GM23338 (cell line): Measurements from ENCODE around the gene MARCOL. TPM values are rescaled to one million over a fixed set of nuclear protein-coding genes. Genes with fewer than 3 reads are reported as not detected.

Experiments
- ATAC-seq: fragments of 200-7000 bp; cut with Tn5 transposase; 3 replicates; pipeline ENCODE4 v1.9.1; 2020
- DNase-seq: peaks from one replicate; pipeline ENCODE4 v3.0.0-alpha.2; 2015; ENCODE audit warnings: low spot score
- H2AFZ ChIP-seq: fragments of 200-600 bp; sonication (generic); 2 replicates; pipeline ENCODE4 v1.8.0; 2016; ENCODE audit warnings: antibody characterized with exemption, mild to moderate bottlenecking, moderate library complexity
- H3F3A ChIP-seq: fragments of 200-600 bp; sonication (generic); replicated peaks from 2 replicates; pipeline ENCODE4 v1.8.0; 2017; ENCODE audit warnings: antibody characterized with exemption, mixed run types, low read depth
- H3K27ac ChIP-seq: fragments of 200-600 bp; sonication (generic); 2 replicates; pipeline ENCODE4 v1.6.1; 2016; ENCODE audit warnings: low read depth
- H3K27me3 ChIP-seq: fragments of 200-600 bp; sonication (generic); 2 replicates; pipeline ENCODE4 v1.8.0; 2016; ENCODE audit warnings: mild to moderate bottlenecking, mixed run types, moderate library complexity; ENCODE audit not compliant: insufficient read depth
- H3K36me3 ChIP-seq: fragments of 200-600 bp; sonication (generic); 2 replicates; pipeline ENCODE4 v1.8.0; 2016; ENCODE audit warnings: mild to moderate bottlenecking; ENCODE audit not compliant: insufficient read depth
- H3K4me1 ChIP-seq: fragments of 200-600 bp; sonication (generic); 2 replicates; pipeline ENCODE4 v1.8.0; 2016; ENCODE audit warnings: mild to moderate bottlenecking, moderate library complexity; ENCODE audit not compliant: insufficient read depth
- H3K4me2 ChIP-seq: fragments of 200-600 bp; sonication (generic); 2 replicates; pipeline ENCODE4 v1.7.1; 2017; ENCODE audit warnings: mixed run types
- H3K4me3 ChIP-seq: fragments of 200-600 bp; sonication (generic); 2 replicates; pipeline ENCODE4 v1.6.1; 2016; ENCODE audit warnings: mixed run types
- H3K79me2 ChIP-seq: fragments of 200-600 bp; sonication (generic); replicated peaks from 2 replicates; pipeline ENCODE4 v1.8.0; 2017; ENCODE audit warnings: mild to moderate bottlenecking; ENCODE audit not compliant: insufficient read depth
- H3K9me2 ChIP-seq: fragments of 200-600 bp; sonication (generic); 2 replicates; pipeline ENCODE4 v1.8.0; 2017; ENCODE audit not compliant: insufficient read depth
- H4K20me1 ChIP-seq: fragments of 200-600 bp; sonication (generic); replicated peaks from 2 replicates; pipeline ENCODE4 v1.8.0; 2017; ENCODE audit warnings: mild to moderate bottlenecking; ENCODE audit not compliant: insufficient read depth
- H3K27ac Mint-ChIP-seq: 2 replicates; pipeline ENCODE4 v1.8.0; 2020; ENCODE audit warnings: inconsistent platforms, mild to moderate bottlenecking, moderate library complexity, mixed read lengths
- H3K27me3 Mint-ChIP-seq: 3 replicates; pipeline ENCODE4 v1.8.0; 2022; ENCODE audit warnings: low read depth, mild to moderate bottlenecking, moderate library complexity, mixed read lengths, inconsistent platforms; ENCODE audit not compliant: insufficient read depth, poor library complexity
- H3K36me3 Mint-ChIP-seq: 3 replicates; pipeline ENCODE4 v1.8.0; 2021; ENCODE audit warnings: low read depth, mild to moderate bottlenecking, inconsistent platforms, moderate library complexity, mixed read lengths
- H3K4me1 Mint-ChIP-seq: 3 replicates; pipeline ENCODE4 v1.8.0; 2020; ENCODE audit warnings: mild to moderate bottlenecking, inconsistent platforms, mixed read lengths
- H3K4me3 Mint-ChIP-seq: 3 replicates; pipeline ENCODE4 v1.8.0; 2021; ENCODE audit warnings: moderate library complexity, mild to moderate bottlenecking, inconsistent platforms, mixed read lengths
- H3K9me3 Mint-ChIP-seq: 3 replicates; pipeline ENCODE4 v1.8.0; 2020; ENCODE audit warnings: moderate library complexity, mild to moderate bottlenecking, inconsistent platforms, mixed read lengths
- EZH2phosphoT487 ChIP-seq: fragments of 200-600 bp; sonication (generic); IDR thresholded peaks from one replicate; pipeline ENCODE4 v1.8.1; 2018; ENCODE audit warnings: antibody characterized with exemption; ENCODE audit not compliant: unreplicated experiment
- NANOG ChIP-seq: IDR thresholded peaks from 2 replicates; pipeline ENCODE4 v1.6.1; 2016; ENCODE audit warnings: antibody characterized with exemption, borderline replicate concordance
- POLR2AphosphoS5 ChIP-seq: IDR thresholded peaks from 2 replicates; pipeline ENCODE4 v1.6.1; 2016; ENCODE audit warnings: antibody characterized with exemption, low read depth
- STAT1 ChIP-seq: IDR thresholded peaks from one replicate; pipeline ENCODE4 v1.6.1; 2016; ENCODE audit warnings: antibody characterized with exemption; ENCODE audit not compliant: unreplicated experiment
- ZNF114 ChIP-seq: fragments of 250-450 bp; sonication (Bioruptor Pico); IDR thresholded peaks from 2 replicates; pipeline ENCODE4 v1.5.0; 2020; ENCODE audit warnings: mild to moderate bottlenecking, moderate library complexity
- ZNF331 ChIP-seq: fragments of 250-450 bp; sonication (Bioruptor Pico); IDR thresholded peaks from 2 replicates; pipeline ENCODE4 v1.5.0; 2020; ENCODE audit warnings: low read depth, mild to moderate bottlenecking, moderate library complexity
- polyA plus RNA-seq: library from polyadenylated mRNA; unstranded; fragments of >200 nt; fragmentation: Nextera tagmentation; extraction: Ambion mirVana; gene quantifications from 2 replicates; pipeline ENCODE4 v1.2.1, GENCODE V29; 2016
- total RNA-seq: library from RNA; depleted of rRNA; stranded (reverse); fragments of >200 nt; shearing (Covaris generic); gene quantifications from 2 replicates; pipeline ENCODE4 v1.2.3, GENCODE V29; 2014
- TF ChIP-seq, protein P1 (sequence below): IDR thresholded peaks from one replicate; pipeline ENCODE4 v1.6.1; 2018; ENCODE audit warnings: antibody characterized with exemption; ENCODE audit not compliant: unreplicated experiment
- TF ChIP-seq, protein P2 (sequence below): IDR thresholded peaks from 2 replicates; pipeline ENCODE4 v1.6.1; 2016; ENCODE audit warnings: antibody characterized with exemption

Gene MARCOL
- total and polyA plus RNA-seq, 2 experiments from 2014 or later, result not detected

DNA sequence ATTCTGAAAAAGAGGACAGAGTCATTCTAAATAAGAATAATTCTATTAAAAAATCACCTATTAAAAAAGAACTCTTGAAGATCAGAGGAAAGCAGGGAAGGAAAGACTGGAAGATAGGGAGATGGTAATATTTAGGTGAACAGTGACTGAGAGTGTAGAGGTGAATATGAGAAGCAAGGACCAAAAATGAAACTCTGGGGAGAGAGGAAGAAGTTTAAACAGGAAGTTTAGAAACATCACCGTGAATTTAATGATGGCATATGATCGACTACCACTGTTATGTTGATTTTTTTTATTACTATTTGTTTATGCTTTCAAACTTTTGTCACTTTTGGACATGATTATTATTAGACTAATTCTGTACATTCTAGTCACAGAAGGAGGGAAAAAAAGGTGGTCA, 37.2 kb upstream of the MARCOL start:
- Histone ChIP-seq H3K4me2 (no peak overlapping the region), H3K79me2 (no peaks in the 10 kb centered on the region), H4K20me1 (no peaks in the 10 kb centered on the region), H3K4me1 (0 out of 2 replicates have a peak, but pooled peaks cover 9% of the 10 kb centered on the region), H3K27me3 (no peaks in the 10 kb centered on the region), H3K36me3 (no peaks in the 10 kb centered on the region), H3K9me2 (no peaks in the 10 kb centered on the region), H3F3A (no peaks in the 10 kb centered on the region), H3K4me3 (no peak overlapping the region), H3K27ac (no peak overlapping the region), H2AFZ (no peak overlapping the region)
- Mint-ChIP-seq H3K27ac (no peak overlapping the region), H3K27me3 (no peaks in the 10 kb centered on the region), H3K4me1 (peaks cover 8% of the 10 kb centered on the region; the same call in 2 of the 3 replicates), H3K9me3 (no peaks in the 10 kb centered on the region), H3K4me3 (no peak overlapping the region), H3K36me3 (no peaks in the 10 kb centered on the region)
- TF ChIP-seq POLR2AphosphoS5 (no peak), NANOG (no peak)
- TF ChIP-seq, protein P1, sequence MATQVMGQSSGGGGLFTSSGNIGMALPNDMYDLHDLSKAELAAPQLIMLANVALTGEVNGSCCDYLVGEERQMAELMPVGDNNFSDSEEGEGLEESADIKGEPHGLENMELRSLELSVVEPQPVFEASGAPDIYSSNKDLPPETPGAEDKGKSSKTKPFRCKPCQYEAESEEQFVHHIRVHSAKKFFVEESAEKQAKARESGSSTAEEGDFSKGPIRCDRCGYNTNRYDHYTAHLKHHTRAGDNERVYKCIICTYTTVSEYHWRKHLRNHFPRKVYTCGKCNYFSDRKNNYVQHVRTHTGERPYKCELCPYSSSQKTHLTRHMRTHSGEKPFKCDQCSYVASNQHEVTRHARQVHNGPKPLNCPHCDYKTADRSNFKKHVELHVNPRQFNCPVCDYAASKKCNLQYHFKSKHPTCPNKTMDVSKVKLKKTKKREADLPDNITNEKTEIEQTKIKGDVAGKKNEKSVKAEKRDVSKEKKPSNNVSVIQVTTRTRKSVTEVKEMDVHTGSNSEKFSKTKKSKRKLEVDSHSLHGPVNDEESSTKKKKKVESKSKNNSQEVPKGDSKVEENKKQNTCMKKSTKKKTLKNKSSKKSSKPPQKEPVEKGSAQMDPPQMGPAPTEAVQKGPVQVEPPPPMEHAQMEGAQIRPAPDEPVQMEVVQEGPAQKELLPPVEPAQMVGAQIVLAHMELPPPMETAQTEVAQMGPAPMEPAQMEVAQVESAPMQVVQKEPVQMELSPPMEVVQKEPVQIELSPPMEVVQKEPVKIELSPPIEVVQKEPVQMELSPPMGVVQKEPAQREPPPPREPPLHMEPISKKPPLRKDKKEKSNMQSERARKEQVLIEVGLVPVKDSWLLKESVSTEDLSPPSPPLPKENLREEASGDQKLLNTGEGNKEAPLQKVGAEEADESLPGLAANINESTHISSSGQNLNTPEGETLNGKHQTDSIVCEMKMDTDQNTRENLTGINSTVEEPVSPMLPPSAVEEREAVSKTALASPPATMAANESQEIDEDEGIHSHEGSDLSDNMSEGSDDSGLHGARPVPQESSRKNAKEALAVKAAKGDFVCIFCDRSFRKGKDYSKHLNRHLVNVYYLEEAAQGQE, result no peak
- DNase-seq (no peak), ATAC-seq (no peak)

- TF ChIP-seq POLR2AphosphoS5, result no peak
- no peak for TF ChIP-seq STAT1
- TF ChIP-seq ZNF331 (CRISPR knock-in tag), result no peak
- TF ChIP-seq EZH2phosphoT487, result no peak
- TF ChIP-seq ZNF114, result no peak
- TF ChIP-seq, protein P2, sequence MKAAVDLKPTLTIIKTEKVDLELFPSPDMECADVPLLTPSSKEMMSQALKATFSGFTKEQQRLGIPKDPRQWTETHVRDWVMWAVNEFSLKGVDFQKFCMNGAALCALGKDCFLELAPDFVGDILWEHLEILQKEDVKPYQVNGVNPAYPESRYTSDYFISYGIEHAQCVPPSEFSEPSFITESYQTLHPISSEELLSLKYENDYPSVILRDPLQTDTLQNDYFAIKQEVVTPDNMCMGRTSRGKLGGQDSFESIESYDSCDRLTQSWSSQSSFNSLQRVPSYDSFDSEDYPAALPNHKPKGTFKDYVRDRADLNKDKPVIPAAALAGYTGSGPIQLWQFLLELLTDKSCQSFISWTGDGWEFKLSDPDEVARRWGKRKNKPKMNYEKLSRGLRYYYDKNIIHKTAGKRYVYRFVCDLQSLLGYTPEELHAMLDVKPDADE, result no peak
- Mint-ChIP-seq H3K4me1 (peaks cover 8% of the 10 kb centered on the region; the same call in 2 of the 3 replicates), H3K27ac (no peak within 1 kb of the TSS), H3K27me3 (no peaks in the 10 kb centered on the region), H3K9me3 (no peaks in the 10 kb centered on the region), H3K36me3 (no peaks in the 10 kb centered on the region), H3K4me3 (no peak within 1 kb of the TSS)
- Histone ChIP-seq H3K4me3 (no peak within 1 kb of the TSS), H3K27me3 (no peaks in the 10 kb centered on the region), H2AFZ (no peak within 1 kb of the TSS), H3K36me3 (no peaks in the 10 kb centered on the region), H3F3A (no peaks in the 10 kb centered on the region), H3K27ac (no peak within 1 kb of the TSS), H4K20me1 (no peaks in the 10 kb centered on the region), H3K79me2 (no peaks in the 10 kb centered on the region), H3K4me1 (0 out of 2 replicates have a peak, but pooled peaks cover 9% of the 10 kb centered on the region), H3K4me2 (no peak within 1 kb of the TSS), H3K9me2 (no peaks in the 10 kb centered on the region)
- ATAC-seq (no peak), DNase-seq (no peak)
Observed at GRCh38 chr5:148202531-148203203, 35.7 kb upstream of the MARCOL start, which contains the start of gene SPINK6. Gene SPINK6, plus strand, starts transcription at chr5:148203042. Its CDS starts 55 bp downstream, at chr5:148203097.
